PC-9 (cell line): ENCODE data around the gene JHY.

Experiments
- EZH2 ChIP-seq: fragments of 200-600 bp; sonication (generic); IDR thresholded peaks from 2 replicates; pipeline ENCODE4 v1.8.0; 2017; ENCODE audit warnings: antibody characterized with exemption, low read depth
- TF ChIP-seq, protein P1 (sequence below): fragments of 200-600 bp; sonication (generic); conservative IDR thresholded peaks from 2 replicates; pipeline ENCODE4 v1.6.1; 2017; ENCODE audit warnings: mixed run types, antibody characterized with exemption, mild to moderate bottlenecking, moderate library complexity

DNA sequence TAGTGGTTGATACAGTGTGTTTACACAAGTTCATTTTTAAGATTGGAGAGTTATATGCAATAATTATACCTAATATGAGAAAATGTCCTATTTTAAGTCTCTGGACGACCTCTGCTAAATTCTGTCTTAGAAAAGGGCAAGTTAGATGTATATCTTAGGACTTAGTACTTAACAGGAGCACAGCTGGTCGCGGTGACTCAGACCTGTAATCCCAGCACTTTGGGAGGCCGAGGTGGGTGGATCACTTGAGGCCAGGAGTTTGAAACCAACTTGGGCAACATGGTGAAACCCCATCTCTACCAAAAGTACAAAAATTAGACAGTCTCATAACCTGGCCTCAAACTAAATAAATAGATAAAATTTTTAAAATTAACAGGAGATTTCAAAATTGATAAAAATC, 71.9 kb downstream of the JHY start:
- TF ChIP-seq, protein P1, sequence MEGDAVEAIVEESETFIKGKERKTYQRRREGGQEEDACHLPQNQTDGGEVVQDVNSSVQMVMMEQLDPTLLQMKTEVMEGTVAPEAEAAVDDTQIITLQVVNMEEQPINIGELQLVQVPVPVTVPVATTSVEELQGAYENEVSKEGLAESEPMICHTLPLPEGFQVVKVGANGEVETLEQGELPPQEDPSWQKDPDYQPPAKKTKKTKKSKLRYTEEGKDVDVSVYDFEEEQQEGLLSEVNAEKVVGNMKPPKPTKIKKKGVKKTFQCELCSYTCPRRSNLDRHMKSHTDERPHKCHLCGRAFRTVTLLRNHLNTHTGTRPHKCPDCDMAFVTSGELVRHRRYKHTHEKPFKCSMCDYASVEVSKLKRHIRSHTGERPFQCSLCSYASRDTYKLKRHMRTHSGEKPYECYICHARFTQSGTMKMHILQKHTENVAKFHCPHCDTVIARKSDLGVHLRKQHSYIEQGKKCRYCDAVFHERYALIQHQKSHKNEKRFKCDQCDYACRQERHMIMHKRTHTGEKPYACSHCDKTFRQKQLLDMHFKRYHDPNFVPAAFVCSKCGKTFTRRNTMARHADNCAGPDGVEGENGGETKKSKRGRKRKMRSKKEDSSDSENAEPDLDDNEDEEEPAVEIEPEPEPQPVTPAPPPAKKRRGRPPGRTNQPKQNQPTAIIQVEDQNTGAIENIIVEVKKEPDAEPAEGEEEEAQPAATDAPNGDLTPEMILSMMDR: no peak
- TF ChIP-seq EZH2: no peak
